Stromal cell of bone marrow (primary cell): ENCODE data around the gene MRPS12.
"Not testable (repeated sequence)": the region's sequence is repeated elsewhere in the genome, so short reads cannot be mapped to it uniquely, and the experiment has no call there.

Experiments
- DNase-seq: peaks from one replicate; pipeline ENCODE4 v3.0.0-alpha.2; 2012; ENCODE audit warnings: low read depth

MRPS12 gene

GRCh38 chr19:38939957-38940356, 9.2 kb downstream of the MRPS12 start:
- DNase-seq, result no peak

DNA sequence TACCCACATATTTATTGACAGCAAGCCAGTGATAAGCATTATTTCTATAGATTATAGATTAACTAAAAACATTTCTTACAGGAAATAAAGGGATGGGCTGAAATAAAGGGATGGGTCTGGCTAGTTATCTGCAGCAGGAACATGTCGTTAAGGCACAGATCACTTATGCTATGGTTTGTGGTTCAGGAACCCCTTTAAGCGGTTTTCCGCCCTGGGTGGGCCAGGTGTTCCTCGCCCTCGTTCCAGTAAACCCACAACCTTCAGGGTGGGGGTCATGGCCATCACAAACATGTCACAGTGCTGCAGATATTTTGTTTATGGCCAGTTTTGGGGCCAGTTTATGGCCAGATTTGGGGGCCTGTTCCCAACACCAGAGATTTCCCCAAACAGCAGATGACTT, 10.7 kb downstream of the MRPS12 start:
- not testable (repeated sequence) for DNase-seq

DNA sequence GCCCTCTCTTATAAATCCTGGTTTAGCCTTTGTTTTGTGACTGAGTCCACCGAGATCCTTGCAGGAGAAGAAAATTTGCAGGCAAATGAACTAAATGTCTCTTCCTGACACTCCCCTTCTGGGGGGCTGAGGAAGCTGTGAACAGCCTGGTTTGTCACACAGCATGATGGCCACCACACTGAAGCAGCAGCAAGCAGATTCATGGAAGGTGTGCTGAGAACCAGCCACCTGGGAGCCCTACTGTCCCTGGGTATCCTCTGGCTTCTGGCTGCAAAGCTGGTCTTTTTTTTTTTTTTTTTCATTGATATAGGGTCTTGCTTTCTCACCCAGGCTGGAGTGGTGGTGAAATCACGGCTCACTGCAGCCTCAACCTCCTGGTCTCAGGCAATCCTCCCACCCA, 11.2 kb downstream of the MRPS12 start:
- no peak for DNase-seq

GRCh38 chr19:38942471-38943181, 11.9 kb downstream of the MRPS12 start:
- DNase-seq, result no peak

DNA sequence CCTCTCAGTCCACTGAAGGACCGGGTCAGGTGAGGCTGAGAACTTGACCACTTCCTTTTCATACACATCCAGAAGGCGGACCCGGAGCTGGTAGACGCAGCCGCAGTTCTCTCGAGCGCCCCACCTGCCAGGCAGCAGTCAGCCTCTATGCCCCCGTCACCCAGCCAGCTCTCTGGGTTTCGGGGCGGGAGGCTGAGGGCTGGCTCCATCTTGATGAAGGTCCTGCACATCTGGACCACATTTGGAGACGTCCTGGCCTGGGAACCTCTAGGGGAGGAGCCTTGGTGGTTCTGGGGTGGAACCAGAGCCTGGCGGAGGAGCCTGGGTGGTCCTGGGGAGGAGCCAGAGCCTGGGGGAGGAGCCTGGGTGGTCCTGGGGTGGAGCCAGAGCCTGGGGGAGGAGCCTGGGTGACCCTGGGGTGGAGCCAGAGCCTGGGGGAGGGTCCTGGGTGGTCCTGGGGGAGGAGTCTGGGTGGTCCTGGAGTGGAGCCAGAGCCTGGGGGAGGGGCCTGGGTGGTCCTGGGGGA, 14.3 kb downstream of the MRPS12 start:
- no peak for DNase-seq

DNA sequence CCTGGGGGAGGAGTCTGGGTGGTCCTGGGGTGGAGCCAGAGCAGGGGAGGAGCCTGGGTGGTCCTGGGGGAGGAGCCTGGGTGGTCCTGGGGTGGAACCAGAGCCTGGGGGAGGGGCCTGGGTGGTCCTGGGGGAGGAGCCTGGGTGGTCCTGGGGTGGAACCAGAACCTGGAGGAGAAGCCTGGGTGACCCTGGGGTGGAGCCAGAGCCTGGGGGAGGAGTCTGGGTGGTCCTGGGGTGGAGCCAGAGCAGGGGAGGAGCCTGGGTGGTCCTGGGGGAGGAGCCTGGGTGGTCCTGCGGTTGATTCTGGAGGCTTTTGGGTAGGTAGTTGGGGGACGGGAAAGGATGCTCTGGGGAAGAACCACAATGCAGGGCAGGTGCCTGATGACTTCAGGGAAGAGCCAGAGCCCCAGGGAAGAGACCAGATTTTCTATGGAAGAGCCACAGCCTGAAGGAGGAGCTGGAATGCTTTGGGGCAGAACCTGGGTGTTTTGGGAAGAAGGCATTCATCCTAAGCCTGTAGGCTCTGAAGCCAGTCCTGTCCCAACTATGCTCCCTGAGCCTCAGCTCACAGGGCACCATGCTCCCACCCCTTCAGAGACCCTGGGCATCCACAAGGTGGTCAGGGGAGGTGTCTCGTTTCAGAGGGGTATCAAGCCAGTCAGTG, 15.0 kb downstream of the MRPS12 start:
- DNase-seq, result no peak

- DNase-seq, result no peak
Measured at GRCh38 chr19:38946229-38947010, 15.7 kb downstream of the MRPS12 start.

- DNase-seq, result no peak
Measured at GRCh38 chr19:38949580-38950367, 19.0 kb downstream of the MRPS12 start.

DNA sequence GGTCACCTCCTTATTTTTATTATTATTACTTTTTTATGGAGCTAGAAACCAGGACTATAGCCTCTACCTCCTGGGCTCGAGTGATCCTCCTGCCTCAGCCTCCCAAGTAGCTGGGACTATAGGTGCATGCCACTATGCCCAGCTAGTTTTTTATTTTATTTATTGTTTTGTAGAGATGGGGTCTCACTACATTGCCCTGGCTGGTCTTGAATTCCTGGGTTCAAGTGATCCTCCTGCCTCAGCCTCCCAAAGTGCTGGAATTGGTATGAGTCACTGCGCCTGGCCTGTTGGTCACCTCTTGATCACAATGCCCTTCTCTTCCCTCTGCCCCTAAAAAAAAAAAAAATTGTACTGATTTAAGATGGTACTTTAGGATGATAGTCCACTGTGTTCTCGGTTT, 20.4 kb downstream of the MRPS12 start:
- DNase-seq, result no peak

DNA sequence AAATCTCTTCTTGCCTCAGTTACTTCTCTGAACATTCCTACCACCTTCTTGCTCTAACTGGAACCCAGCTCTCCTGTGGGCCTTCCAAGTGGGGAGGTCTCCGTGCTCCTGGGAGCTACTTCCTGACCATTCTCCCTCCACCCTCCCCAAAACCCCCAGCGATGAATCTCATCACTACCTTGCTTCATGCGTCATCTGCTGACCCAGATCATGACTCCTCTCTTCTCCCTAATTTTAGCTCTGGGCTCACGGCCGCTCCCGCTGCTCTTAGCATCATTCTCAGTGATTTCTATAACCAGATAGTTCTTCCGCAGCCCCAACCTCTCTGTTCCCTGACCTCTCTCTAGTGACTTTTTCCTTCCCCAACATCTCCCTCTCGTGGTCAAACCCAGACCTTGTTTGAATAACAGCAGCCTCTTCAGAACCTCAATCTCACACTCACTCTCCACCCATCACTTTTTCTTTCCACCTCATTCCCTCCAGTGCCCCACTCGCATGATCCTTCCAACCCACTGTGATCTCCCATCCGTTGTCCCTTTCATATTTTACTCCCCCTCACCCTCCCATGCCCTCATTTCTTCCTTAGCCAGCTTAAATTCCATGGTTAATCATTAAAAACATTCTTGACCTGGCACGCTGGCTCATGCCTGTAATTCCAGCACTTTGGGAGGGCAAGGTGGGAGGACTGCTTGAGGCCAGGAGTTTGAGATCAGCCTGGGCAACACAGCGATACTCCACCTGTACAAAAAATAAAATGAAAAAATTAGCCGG, 21.8 kb downstream of the MRPS12 start:
- no peak for DNase-seq

DNA sequence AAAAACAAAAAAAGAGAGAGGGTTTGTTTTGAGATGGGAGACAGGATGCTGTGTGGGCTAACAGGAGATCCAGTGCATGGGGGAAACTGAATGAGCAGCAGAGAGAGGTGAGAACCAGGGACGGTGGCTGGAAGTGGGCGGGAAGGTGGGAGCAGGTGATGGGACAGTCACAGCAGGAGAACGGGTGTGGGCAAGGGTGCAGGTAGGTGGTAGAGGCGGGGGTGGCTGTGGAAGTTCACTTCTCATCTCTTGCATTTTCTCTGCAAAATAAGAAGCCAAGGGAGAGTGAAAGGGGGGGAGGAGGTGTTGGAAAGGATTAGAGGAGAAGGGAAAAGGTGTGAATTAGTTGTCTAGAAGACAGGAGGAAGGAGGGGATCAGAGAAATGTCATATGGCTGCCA, 22.9 kb downstream of the MRPS12 start:
- no peak for DNase-seq

- no peak for DNase-seq
Measured at GRCh38 chr19:38956264-38956663, 25.5 kb downstream of the MRPS12 start.

DNA sequence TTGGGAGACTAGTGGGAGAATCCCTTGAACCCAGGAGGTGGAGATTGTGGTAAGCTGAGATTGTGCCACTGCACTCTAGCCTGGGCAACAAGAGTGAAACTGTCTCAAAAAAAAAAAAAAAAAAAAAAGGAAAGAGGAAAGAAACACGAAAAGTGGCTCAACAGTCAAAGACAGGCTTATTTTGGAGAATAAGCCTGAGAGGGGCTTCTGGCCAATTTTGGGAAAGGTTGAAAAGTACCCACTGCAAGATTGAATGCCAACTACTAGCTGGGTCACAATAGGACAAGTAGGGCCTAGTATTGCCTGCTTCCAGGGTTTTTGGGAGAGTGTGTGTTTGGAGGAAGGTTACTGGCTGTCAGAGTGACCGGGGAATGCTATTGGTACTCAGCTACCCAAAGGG, 27.6 kb downstream of the MRPS12 start:
- no peak for DNase-seq

GRCh38 chr19:38959618-38960017, 28.9 kb downstream of the MRPS12 start:
- no peak for DNase-seq

GRCh38 chr19:38964738-38965137, 34.0 kb downstream of the MRPS12 start:
- DNase-seq, result no peak

DNA sequence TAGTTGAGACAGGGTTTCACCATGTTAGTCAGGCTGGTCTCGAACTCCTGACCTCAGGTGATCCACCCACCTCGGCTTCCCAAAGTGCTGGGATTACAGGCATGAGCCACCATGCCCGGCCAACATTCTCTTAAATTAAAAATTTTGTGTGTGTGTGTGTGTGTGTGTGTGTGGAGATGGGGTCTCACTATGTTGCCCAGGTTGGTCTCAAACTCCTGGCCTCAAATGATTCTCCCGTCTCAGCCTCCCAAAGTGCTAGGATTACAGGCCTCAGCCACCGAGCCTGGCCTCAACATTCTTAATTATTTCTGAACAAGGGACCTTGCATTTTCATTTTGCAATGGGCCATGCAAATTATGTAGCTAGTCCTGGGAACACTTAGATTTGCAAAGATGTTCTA, 35.4 kb downstream of the MRPS12 start:
- DNase-seq, result not testable (repeated sequence)

DNA sequence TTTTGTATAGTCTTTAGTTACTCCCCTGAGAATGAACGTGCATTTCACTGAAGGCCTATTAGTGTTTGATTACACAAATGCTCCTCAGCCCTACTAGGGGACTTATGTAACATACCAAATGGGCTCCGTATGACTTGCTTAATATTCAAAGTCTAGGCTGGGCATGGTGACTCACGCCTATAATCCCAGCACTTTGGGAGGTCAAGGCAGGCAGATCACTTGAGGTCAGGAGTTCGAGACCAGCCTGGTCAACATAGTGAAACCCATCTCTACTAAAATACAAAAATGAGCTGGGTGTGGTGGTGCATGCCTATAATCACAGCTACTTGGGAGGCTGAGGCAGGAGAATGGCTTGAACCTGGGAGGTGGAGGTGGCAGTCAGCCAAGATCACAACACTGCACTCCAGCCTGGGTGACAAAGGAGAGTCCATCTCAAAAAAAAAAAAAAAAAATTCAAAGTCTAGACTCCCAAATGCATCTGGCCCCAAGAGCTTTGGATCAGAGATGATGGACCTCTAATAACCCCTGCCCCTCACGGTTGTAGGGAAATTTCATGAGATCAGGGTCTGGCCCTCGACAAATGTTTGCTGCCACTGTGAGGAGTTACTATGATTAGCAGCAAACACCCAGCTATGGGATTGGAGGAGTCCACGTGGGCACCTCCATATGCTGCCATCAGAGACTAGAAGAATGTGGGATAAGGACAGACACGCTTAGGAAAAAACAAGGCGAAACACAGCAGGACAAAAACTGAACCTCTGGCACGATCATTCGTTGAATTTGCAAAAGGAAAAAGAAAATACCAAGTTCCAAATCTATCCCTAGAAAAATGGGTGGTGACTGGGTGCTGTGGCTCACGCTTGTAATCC, 40.2 kb downstream of the MRPS12 start:
- DNase-seq, result no peak

DNA sequence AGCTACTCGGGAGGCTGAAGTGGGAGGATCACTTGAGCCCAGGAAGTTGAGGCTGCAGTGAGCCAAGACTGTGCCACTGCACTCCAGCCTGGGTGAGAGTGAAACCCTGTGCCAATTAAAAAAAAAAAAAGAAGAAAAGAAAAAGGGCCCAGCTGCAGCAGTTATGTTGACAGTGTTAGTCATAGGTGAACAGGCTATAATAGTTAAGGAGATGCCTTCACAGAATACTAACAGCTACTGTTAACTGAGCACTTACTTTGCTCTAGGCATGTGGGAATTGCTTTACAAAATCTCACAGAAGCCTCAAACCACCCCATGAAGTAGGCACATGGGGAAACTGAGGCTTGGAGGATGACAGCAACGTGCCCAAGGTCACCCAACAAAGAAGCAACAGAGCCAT, 40.9 kb downstream of the MRPS12 start:
- DNase-seq, result no peak

DNA sequence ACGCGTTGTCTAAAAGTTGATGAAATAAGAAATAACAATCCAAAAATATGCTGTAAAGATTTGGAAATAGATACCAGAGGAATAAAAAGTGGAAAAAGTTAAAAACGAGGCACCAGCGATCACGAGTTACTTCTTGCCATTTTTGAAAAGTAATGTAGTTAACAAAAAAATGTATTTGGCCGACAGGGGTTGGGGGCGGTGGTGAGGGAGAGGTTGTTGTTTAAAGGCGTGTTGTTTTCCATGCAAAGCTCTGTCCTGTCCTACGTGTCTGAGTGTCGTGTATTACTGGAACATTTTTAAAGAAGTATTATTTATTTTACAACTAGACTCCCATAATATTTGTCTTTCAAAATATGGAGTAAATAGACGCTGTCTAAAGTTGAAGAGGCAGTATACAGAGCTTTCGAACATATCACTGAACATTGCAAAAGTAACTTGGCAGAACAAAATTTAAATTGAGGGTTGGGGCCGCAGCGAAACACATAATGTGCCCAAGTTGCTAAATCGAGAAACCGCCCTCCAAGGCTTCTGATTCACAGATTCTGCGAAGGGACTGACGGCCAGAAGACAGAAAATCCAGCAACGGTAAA, 44.0 kb downstream of the MRPS12 start:
- DNase-seq, result no peak
